Keratinocyte (primary cell): Measurements from ENCODE around the gene RASL10A. TPM values are rescaled to one million over a fixed set of nuclear protein-coding genes. Genes with fewer than 3 reads are reported as not detected.

Experiments used
- DNase-seq: peaks from one replicate; pipeline ENCODE4 v3.0.0-alpha.2; 2011; ENCODE audit warnings: low read depth, missing footprints, low spot score
- FAIRE-seq: peaks from 2 replicates; lab custom pipeline; 2011; peaks lifted over from hg19 to GRCh38; lab: Jason Lieb, UNC
- H2AFZ ChIP-seq: 2 replicates; pipeline ENCODE4 v1.6.0; 2012; ENCODE audit warnings: low read length, control low read depth, inconsistent platforms; ENCODE audit not compliant: control insufficient read depth
- H3K27ac ChIP-seq: 2 replicates; pipeline ENCODE4 v1.5.1; 2011; ENCODE audit warnings: low read length; ENCODE audit not compliant: control insufficient read depth, insufficient read depth
- H3K27me3 ChIP-seq: 3 replicates; pipeline ENCODE4 v1.6.0; 2011; ENCODE audit warnings: low read length; ENCODE audit not compliant: control insufficient read depth, insufficient read depth; ENCODE audit errors: extremely low read depth
- H3K36me3 ChIP-seq, 2 experiments: 2 replicates in 1 of 2; 3 replicates in 1 of 2; pipeline ENCODE4 v1.5.1; 2011; ENCODE audit warnings: low read length in 2 of 2, mild to moderate bottlenecking in 1 of 2; ENCODE audit not compliant: control insufficient read depth in 2 of 2, insufficient read depth in 2 of 2; ENCODE audit errors: extremely low read depth in 1 of 2
- H3K4me1 ChIP-seq: 3 replicates; pipeline ENCODE4 v1.5.1; 2011; ENCODE audit warnings: low read length; ENCODE audit not compliant: control insufficient read depth, insufficient read depth; ENCODE audit errors: extremely low read depth
- H3K4me2 ChIP-seq: 3 replicates; pipeline ENCODE4 v1.6.0; 2011; ENCODE audit warnings: low read depth, low read length; ENCODE audit not compliant: control insufficient read depth, insufficient read depth; ENCODE audit errors: extremely low read depth
- H3K4me3 ChIP-seq, 3 experiments: fragments of 200-600 bp in 1 of 3; sonication (generic) in 1 of 3; 2 replicates in 2 of 3; 3 replicates in 1 of 3; pipeline ENCODE4 v1.5.1; 2011 to 2016; ENCODE audit warnings: low read length in 3 of 3, mild to moderate bottlenecking in 3 of 3, control low read depth in 2 of 3, inconsistent platforms in 1 of 3, low read depth in 1 of 3, mixed read lengths in 1 of 3, mixed run types in 1 of 3, moderate library complexity in 1 of 3; ENCODE audit not compliant: control insufficient read depth in 2 of 3, insufficient read depth in 2 of 3; ENCODE audit errors: extremely low read depth in 1 of 3
- H3K79me2 ChIP-seq: 2 replicates; pipeline ENCODE4 v1.6.0; 2012; ENCODE audit warnings: low read length; ENCODE audit not compliant: control insufficient read depth, insufficient read depth
- H3K9ac ChIP-seq: 3 replicates; pipeline ENCODE4 v1.6.0; 2011; ENCODE audit warnings: low read length; ENCODE audit not compliant: control insufficient read depth, insufficient read depth; ENCODE audit errors: extremely low read depth
- H3K9me1 ChIP-seq: 3 replicates; pipeline ENCODE4 v1.6.0; 2011; ENCODE audit warnings: low read length; ENCODE audit not compliant: control insufficient read depth, insufficient read depth; ENCODE audit errors: extremely low read depth
- H3K9me3 ChIP-seq: 2 replicates; pipeline ENCODE4 v1.5.1; 2012; ENCODE audit warnings: low read depth, low read length; ENCODE audit not compliant: control insufficient read depth
- H4K20me1 ChIP-seq: 3 replicates; pipeline ENCODE4 v1.6.0; 2011; ENCODE audit warnings: low read length; ENCODE audit not compliant: control insufficient read depth, insufficient read depth; ENCODE audit errors: extremely low read depth
- EZH2 ChIP-seq: IDR thresholded peaks from one replicate; pipeline ENCODE4 v1.6.1; 2012; ENCODE audit warnings: inconsistent platforms, mild to moderate bottlenecking, low read length, moderate library complexity
- dilution Hi-C: fragments of 300-500 bp; cut with MboI; formaldehyde crosslinking; loops from one replicate; pipeline ENCODE4 v1.7.0; 2020; ENCODE audit warnings: low sequenced_read_pairs; ENCODE audit not compliant: extremely low pct_ligation_motif_present
- polyA plus RNA-seq, 5 experiments: library from polyadenylated mRNA; depleted of rRNA in 3 of 5; stranded (reverse) in 3 of 5; stranded (forward) in 1 of 5; unstranded in 1 of 5; fragments of >200 nt; gene quantifications; 1 replicate in 1 of 5; 2 replicates in 3 of 5; 3 replicates in 1 of 5; pipeline versions ENCODE4 v1.2.1 to v1.2.3, GENCODE V29; 2011 to 2012; ENCODE audit warnings: missing spikeins in 2 of 5, low read depth in 1 of 5, low replicate concordance in 1 of 5
- TF ChIP-seq, protein P1 (sequence below), 3 experiments: IDR thresholded peaks in 1 of 3; conservative IDR thresholded peaks in 1 of 3; optimal IDR thresholded peaks in 1 of 3; 2 replicates in 2 of 3; 3 replicates in 1 of 3; pipeline versions ENCODE3 to v1.5.1; 2011; ENCODE audit warnings: low read length in 3 of 3, mild to moderate bottlenecking in 3 of 3, moderate library complexity in 2 of 3, control low read depth in 1 of 3, inconsistent platforms in 1 of 3; ENCODE audit not compliant: insufficient read depth in 2 of 3; ENCODE audit errors: extremely low read depth in 1 of 3

The RASL10A gene
- polyA plus RNA-seq, 1 donor (not counting 4 experiments of a cell fraction or from before 2014, with no cell fraction given): not detected

GRCh38 chr22:29353860-29354259 lies 38.4 kb upstream of the RASL10A start:
- dilution Hi-C loops: no loop called here
- DNase-seq: no peak
- peaks cover 44 to 62% of the 10 kb centered on the region in 2 experiments for H3K36me3 ChIP-seq
- H3K9me3 ChIP-seq: no peaks in the 10 kb centered on the region
- H3K79me2 ChIP-seq: no peaks in the 10 kb centered on the region
- no peak overlapping the region for H3K4me2 ChIP-seq
- FAIRE-seq: no peak
- H3K27me3 ChIP-seq: no peaks in the 10 kb centered on the region
- no peak overlapping the region for H3K4me3 ChIP-seq
- TF ChIP-seq EZH2: no peak
- TF ChIP-seq, protein P1, sequence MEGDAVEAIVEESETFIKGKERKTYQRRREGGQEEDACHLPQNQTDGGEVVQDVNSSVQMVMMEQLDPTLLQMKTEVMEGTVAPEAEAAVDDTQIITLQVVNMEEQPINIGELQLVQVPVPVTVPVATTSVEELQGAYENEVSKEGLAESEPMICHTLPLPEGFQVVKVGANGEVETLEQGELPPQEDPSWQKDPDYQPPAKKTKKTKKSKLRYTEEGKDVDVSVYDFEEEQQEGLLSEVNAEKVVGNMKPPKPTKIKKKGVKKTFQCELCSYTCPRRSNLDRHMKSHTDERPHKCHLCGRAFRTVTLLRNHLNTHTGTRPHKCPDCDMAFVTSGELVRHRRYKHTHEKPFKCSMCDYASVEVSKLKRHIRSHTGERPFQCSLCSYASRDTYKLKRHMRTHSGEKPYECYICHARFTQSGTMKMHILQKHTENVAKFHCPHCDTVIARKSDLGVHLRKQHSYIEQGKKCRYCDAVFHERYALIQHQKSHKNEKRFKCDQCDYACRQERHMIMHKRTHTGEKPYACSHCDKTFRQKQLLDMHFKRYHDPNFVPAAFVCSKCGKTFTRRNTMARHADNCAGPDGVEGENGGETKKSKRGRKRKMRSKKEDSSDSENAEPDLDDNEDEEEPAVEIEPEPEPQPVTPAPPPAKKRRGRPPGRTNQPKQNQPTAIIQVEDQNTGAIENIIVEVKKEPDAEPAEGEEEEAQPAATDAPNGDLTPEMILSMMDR (optimal IDR thresholded peaks at IDR 0.05 in 1 of 3, IDR thresholded peaks at IDR 0.05 in 1 of 3, conservative IDR thresholded peaks at IDR 0.05 in 1 of 3; ENCODE audit: extremely low read depth in 1 of 3, insufficient read depth in 2 of 3, low read length in 3 of 3): no peak
- no peak overlapping the region for H2AFZ ChIP-seq
- peaks cover 2% of the 10 kb centered on the region for H4K20me1 ChIP-seq
- H3K9ac ChIP-seq: no peak overlapping the region
- no peak overlapping the region for H3K27ac ChIP-seq
- H3K9me1 ChIP-seq: no peaks in the 10 kb centered on the region
- H3K4me1 ChIP-seq: no peaks in the 10 kb centered on the region

- no peak overlapping the region for H3K4me2 ChIP-seq
- dilution Hi-C loops: no loop called here
- H3K36me3 ChIP-seq: peaks cover 40 to 57% of the 10 kb centered on the region in 2 experiments
- no peak for DNase-seq
- peaks cover 2% of the 10 kb centered on the region for H4K20me1 ChIP-seq
- no peaks in the 10 kb centered on the region for H3K79me2 ChIP-seq
- no peak overlapping the region for H3K9ac ChIP-seq
- H3K27me3 ChIP-seq: no peaks in the 10 kb centered on the region
- H3K9me3 ChIP-seq: no peaks in the 10 kb centered on the region
- H3K4me1 ChIP-seq: no peaks in the 10 kb centered on the region
- TF ChIP-seq, protein P1 (optimal IDR thresholded peaks at IDR 0.05 in 1 of 3, IDR thresholded peaks at IDR 0.05 in 1 of 3, conservative IDR thresholded peaks at IDR 0.05 in 1 of 3; ENCODE audit: extremely low read depth in 1 of 3, insufficient read depth in 2 of 3, low read length in 3 of 3): no peak
- no peak for TF ChIP-seq EZH2
- H2AFZ ChIP-seq: no peak overlapping the region
- no peak overlapping the region for H3K27ac ChIP-seq
- H3K4me3 ChIP-seq: no peak overlapping the region
- H3K9me1 ChIP-seq: no peaks in the 10 kb centered on the region
- no peak for FAIRE-seq
These were observed 37.8 kb upstream of the RASL10A start for GRCh38 chr22:29353286-29353685.
